Neural progenitor cell (in vitro differentiated cells): ENCODE measurements around the gene RNPEPL1.

ENCODE experiments used
- CTCF ChIP-seq: fragments of 200-600 bp; sonication (generic); IDR thresholded peaks from 2 replicates; pipeline ENCODE4 v1.5.1; 2017; ENCODE audit warnings: antibody characterized with exemption, mild to moderate bottlenecking
- EZH2 ChIP-seq: fragments of 200-600 bp; sonication (generic); IDR thresholded peaks from 2 replicates; pipeline ENCODE4 v1.6.1; 2017; ENCODE audit warnings: antibody characterized with exemption, mild to moderate bottlenecking, moderate library complexity

GRCh38 chr2:240551288-240551687, 17.0 kb upstream of the RNPEPL1 start:
- TF ChIP-seq CTCF (no peak), EZH2 (no peak)
